Nephron (organoid): ENCODE measurements around the gene PDE4D.

ENCODE experiments used
- H3K27ac Mint-ChIP-seq, 3 experiments: 2 replicates each; pipeline ENCODE4 v1.8.0; 2020; ENCODE audit warnings: mixed read lengths in 3 of 3, mild to moderate bottlenecking in 2 of 3, moderate library complexity in 1 of 3
- H3K27me3 Mint-ChIP-seq: 2 replicates; pipeline ENCODE4 v1.8.0; 2021; ENCODE audit warnings: low read depth, mild to moderate bottlenecking, moderate library complexity, mixed read lengths
- H3K36me3 Mint-ChIP-seq: 2 replicates; pipeline ENCODE4 v1.8.0; 2020; ENCODE audit warnings: low read depth, mixed read lengths
- H3K4me1 Mint-ChIP-seq: 2 replicates; pipeline ENCODE4 v1.8.0; 2020; ENCODE audit warnings: mixed read lengths
- H3K4me3 Mint-ChIP-seq, 3 experiments: 2 replicates each; pipeline ENCODE4 v1.8.0; 2020; ENCODE audit warnings: mild to moderate bottlenecking in 3 of 3, mixed read lengths in 3 of 3, moderate library complexity in 2 of 3
- H3K9me3 Mint-ChIP-seq: 2 replicates; pipeline ENCODE4 v1.8.0; 2020; ENCODE audit warnings: mixed read lengths
- CTCF ChIP-seq, 3 experiments: fragments of 200-600 bp; sonication (generic); IDR thresholded peaks; one replicate each; pipeline ENCODE4 v1.5.0; 2021; ENCODE audit warnings: antibody characterized with exemption in 3 of 3; ENCODE audit not compliant: unreplicated experiment in 3 of 3

The PDE4D gene

GRCh38 chr5:59838989-59839388 lies 54.5 kb downstream of the PDE4D start:
- H3K9me3 Mint-ChIP-seq: no peaks in the 10 kb centered on the region
- H3K27me3 Mint-ChIP-seq: peaks cover 7% of the 10 kb centered on the region
- H3K27ac Mint-ChIP-seq: no peak overlapping the region
- no peak for TF ChIP-seq CTCF (IDR thresholded peaks at IDR 0.05; ENCODE audit: unreplicated experiment in 3 of 3)
- H3K4me1 Mint-ChIP-seq: no peaks in the 10 kb centered on the region
- H3K4me3 Mint-ChIP-seq: no peak overlapping the region
- no peaks in the 10 kb centered on the region for H3K36me3 Mint-ChIP-seq

- no peak overlapping the region for H3K4me3 Mint-ChIP-seq
- no peak for TF ChIP-seq CTCF (IDR thresholded peaks at IDR 0.05; ENCODE audit: unreplicated experiment in 3 of 3)
- H3K27ac Mint-ChIP-seq: no peak overlapping the region
- peaks cover 9% of the 10 kb centered on the region for H3K27me3 Mint-ChIP-seq
- H3K9me3 Mint-ChIP-seq: no peaks in the 10 kb centered on the region
- H3K36me3 Mint-ChIP-seq: no peaks in the 10 kb centered on the region
- H3K4me1 Mint-ChIP-seq: peaks cover 7% of the 10 kb centered on the region
Observed at GRCh38 chr5:59838067-59838466, 55.5 kb downstream of the PDE4D start.

GRCh38 chr5:59837071-59837470 lies 56.5 kb downstream of the PDE4D start:
- Mint-ChIP-seq H3K27me3 (peaks cover 13% of the 10 kb centered on the region), H3K27ac (no peak overlapping the region)

GRCh38 chr5:59835800-59836199 lies 57.7 kb downstream of the PDE4D start:
- Mint-ChIP-seq H3K27ac (no peak overlapping the region), H3K36me3 (no peaks in the 10 kb centered on the region), H3K9me3 (no peaks in the 10 kb centered on the region), H3K4me3 (no peak overlapping the region), H3K27me3 (peaks cover 5% of the 10 kb centered on the region), H3K4me1 (peaks cover 29% of the 10 kb centered on the region)
- no peak for TF ChIP-seq CTCF (IDR thresholded peaks at IDR 0.05; ENCODE audit: unreplicated experiment in 3 of 3)

More at GRCh38 chr5:59837071-59837470, 56.5 kb downstream of the PDE4D start:
- Mint-ChIP-seq H3K9me3 (no peaks in the 10 kb centered on the region), H3K4me3 (no peak overlapping the region), H3K4me1 (peaks cover 17% of the 10 kb centered on the region), H3K36me3 (no peaks in the 10 kb centered on the region)
- TF ChIP-seq CTCF (IDR thresholded peaks at IDR 0.05; ENCODE audit: unreplicated experiment in 3 of 3): no peak

- no peaks in the 10 kb centered on the region for H3K9me3 Mint-ChIP-seq
- no peak overlapping the region for H3K4me3 Mint-ChIP-seq
- peaks cover 5% of the 10 kb centered on the region for H3K27me3 Mint-ChIP-seq
- H3K36me3 Mint-ChIP-seq: no peaks in the 10 kb centered on the region
- peak overlapping the region in 1 of 3 experiments; percentile 17 for H3K27ac Mint-ChIP-seq
- peaks cover 51% of the 10 kb centered on the region for H3K4me1 Mint-ChIP-seq
- no peak for TF ChIP-seq CTCF (IDR thresholded peaks at IDR 0.05; ENCODE audit: unreplicated experiment in 3 of 3)
Observed at GRCh38 chr5:59833448-59833847, 60.1 kb downstream of the PDE4D start.

GRCh38 chr5:59832577-59833301 lies 60.8 kb downstream of the PDE4D start:
- H3K4me1 Mint-ChIP-seq: peaks cover 52% of the 10 kb centered on the region
- no peaks in the 10 kb centered on the region for H3K9me3 Mint-ChIP-seq
- no peaks in the 10 kb centered on the region for H3K36me3 Mint-ChIP-seq
- H3K4me3 Mint-ChIP-seq: no peak overlapping the region
- no peak overlapping the region for H3K27ac Mint-ChIP-seq
- peaks cover 5% of the 10 kb centered on the region for H3K27me3 Mint-ChIP-seq
- no peak for TF ChIP-seq CTCF (IDR thresholded peaks at IDR 0.05; ENCODE audit: unreplicated experiment in 3 of 3)
